ENCODE results near the gene SPI1.

The SPI1 gene

DNA sequence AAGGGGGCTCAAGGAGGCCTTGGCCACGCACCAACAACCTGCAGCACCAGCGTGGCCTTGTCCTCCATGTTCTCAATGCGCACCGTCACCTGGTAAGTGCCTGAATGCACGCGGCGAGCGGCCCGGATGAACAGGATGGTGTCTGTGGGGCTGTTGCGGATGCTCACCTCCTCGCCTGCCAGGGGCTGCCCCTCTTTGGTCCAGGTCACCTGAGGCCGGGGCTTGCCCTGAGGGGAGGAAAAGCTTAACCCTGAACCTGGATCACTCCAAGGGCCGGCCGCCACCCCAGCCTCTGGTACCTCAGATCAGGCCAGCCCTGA is 44.9 kb downstream of the SPI1 start:
- Histone ChIP-seq H3K36me3 (ENCODE audit: low read depth) (no peaks in the 10 kb centered on the region), H3K27me3 (ENCODE audit: insufficient read depth, poor library complexity, severe bottlenecking) (no peaks in the 10 kb centered on the region), H3K4me3 (ENCODE audit: severe bottlenecking) (no peak overlapping the region), H3K9me3 (ENCODE audit: severe bottlenecking) (no peaks in the 10 kb centered on the region), H3K4me1 (ENCODE audit: insufficient read depth, poor library complexity, severe bottlenecking) (no peaks in the 10 kb centered on the region), H3K27ac (ENCODE audit: poor library complexity, severe bottlenecking) (no peak overlapping the region)
- no peak for ATAC-seq (ENCODE audit: low read depth)
- no peak for DNase-seq (ENCODE audit: low spot score)
- TF ChIP-seq, protein P1, sequence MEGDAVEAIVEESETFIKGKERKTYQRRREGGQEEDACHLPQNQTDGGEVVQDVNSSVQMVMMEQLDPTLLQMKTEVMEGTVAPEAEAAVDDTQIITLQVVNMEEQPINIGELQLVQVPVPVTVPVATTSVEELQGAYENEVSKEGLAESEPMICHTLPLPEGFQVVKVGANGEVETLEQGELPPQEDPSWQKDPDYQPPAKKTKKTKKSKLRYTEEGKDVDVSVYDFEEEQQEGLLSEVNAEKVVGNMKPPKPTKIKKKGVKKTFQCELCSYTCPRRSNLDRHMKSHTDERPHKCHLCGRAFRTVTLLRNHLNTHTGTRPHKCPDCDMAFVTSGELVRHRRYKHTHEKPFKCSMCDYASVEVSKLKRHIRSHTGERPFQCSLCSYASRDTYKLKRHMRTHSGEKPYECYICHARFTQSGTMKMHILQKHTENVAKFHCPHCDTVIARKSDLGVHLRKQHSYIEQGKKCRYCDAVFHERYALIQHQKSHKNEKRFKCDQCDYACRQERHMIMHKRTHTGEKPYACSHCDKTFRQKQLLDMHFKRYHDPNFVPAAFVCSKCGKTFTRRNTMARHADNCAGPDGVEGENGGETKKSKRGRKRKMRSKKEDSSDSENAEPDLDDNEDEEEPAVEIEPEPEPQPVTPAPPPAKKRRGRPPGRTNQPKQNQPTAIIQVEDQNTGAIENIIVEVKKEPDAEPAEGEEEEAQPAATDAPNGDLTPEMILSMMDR (IDR thresholded peaks at IDR 0.05; ENCODE audit: poor library complexity, severe bottlenecking), result no peak

DNA sequence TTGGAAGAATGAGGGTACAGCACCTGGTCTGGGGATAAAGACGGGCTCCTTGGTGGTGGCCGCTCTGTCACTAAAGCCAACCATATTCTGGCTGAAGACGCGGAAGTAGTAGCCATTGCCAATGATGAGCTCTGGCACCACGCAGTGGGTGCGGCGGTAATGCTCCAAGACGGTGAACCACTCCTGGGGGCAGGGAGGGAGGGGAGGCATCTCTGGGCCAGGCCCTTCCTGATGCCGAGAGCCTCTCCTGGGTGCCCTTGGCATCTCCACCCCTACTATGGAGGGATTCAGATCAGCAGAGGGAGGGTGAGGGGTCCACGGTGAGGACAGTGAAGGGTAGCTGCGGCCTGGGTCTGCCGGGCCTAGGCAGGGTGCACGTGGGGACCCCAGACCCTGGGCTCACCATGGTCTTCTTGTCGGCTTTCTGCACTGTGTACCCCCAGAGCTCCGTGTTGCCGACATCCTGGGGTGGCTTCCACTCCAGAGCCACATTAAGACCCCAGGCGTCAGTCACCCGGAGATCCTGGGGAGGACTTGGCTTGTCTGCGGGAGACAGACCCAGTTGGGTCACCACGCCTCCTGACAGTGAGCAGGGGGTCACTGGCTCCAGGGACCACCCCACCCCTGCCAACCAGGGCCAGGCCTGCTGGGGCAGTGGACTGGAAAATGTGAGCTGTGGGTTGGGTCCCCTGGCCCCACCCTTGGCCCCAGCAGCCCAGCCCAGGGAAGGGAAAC is 45.4 kb downstream of the SPI1 start:
- no peaks in the 10 kb centered on the region for H3K27me3 ChIP-seq (ENCODE audit: insufficient read depth, poor library complexity, severe bottlenecking)
- no peak for ATAC-seq (ENCODE audit: low read depth)
- TF ChIP-seq, protein P1 (IDR thresholded peaks at IDR 0.05; ENCODE audit: poor library complexity, severe bottlenecking), result no peak

DNA sequence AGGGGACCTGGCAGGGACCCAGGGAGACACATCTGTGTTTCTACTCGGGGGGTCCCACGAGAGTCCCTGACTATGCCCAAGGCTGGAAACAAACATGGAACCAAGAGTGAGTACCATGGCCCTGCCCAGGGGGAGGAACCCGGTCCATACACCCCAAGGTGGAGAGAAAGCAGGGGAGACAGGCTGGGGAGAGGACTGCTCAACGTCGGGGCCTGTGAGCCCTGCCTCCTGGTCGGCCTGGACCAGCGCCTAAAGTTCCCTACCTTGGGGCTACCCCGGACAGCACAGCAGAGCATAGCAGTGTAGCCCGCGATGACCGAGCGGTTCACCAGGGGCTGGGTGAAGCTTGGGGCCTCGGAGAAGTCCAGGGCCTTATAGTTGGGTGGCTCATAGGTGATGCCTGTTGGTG is 46.0 kb downstream of the SPI1 start:
- Histone ChIP-seq H3K27ac (ENCODE audit: poor library complexity, severe bottlenecking) (no peak overlapping the region), H3K9me3 (ENCODE audit: severe bottlenecking) (no peaks in the 10 kb centered on the region), H3K4me1 (ENCODE audit: insufficient read depth, poor library complexity, severe bottlenecking) (no peaks in the 10 kb centered on the region), H3K27me3 (ENCODE audit: insufficient read depth, poor library complexity, severe bottlenecking) (no peaks in the 10 kb centered on the region), H3K36me3 (ENCODE audit: low read depth) (no peaks in the 10 kb centered on the region), H3K4me3 (ENCODE audit: severe bottlenecking) (no peak overlapping the region)
- no peak for ATAC-seq (ENCODE audit: low read depth)
- no peak for DNase-seq (ENCODE audit: low spot score)
- TF ChIP-seq, protein P1 (IDR thresholded peaks at IDR 0.05; ENCODE audit: poor library complexity, severe bottlenecking), result no peak

More for the DNA sequence above, 45.4 kb downstream of the SPI1 start:
- H3K4me3 ChIP-seq (ENCODE audit: severe bottlenecking), result no peak overlapping the region
- no peak for DNase-seq (ENCODE audit: low spot score)
- H3K36me3 ChIP-seq (ENCODE audit: low read depth), result no peaks in the 10 kb centered on the region
- H3K9me3 ChIP-seq (ENCODE audit: severe bottlenecking), result no peaks in the 10 kb centered on the region
- H3K27ac ChIP-seq (ENCODE audit: poor library complexity, severe bottlenecking), result no peak overlapping the region
- no peaks in the 10 kb centered on the region for H3K4me1 ChIP-seq (ENCODE audit: insufficient read depth, poor library complexity, severe bottlenecking)

GRCh38 chr11:47331454-47332302 is 46.7 kb downstream of the SPI1 start:
- Histone ChIP-seq H3K27ac (ENCODE audit: poor library complexity, severe bottlenecking) (no peak overlapping the region), H3K4me3 (ENCODE audit: severe bottlenecking) (no peak overlapping the region), H3K27me3 (ENCODE audit: insufficient read depth, poor library complexity, severe bottlenecking) (no peaks in the 10 kb centered on the region), H3K36me3 (ENCODE audit: low read depth) (no peaks in the 10 kb centered on the region), H3K9me3 (ENCODE audit: severe bottlenecking) (no peaks in the 10 kb centered on the region), H3K4me1 (ENCODE audit: insufficient read depth, poor library complexity, severe bottlenecking) (no peaks in the 10 kb centered on the region)
- DNase-seq (ENCODE audit: low spot score), result no peak
- ATAC-seq (ENCODE audit: low read depth), result no peak
- TF ChIP-seq, protein P1 (IDR thresholded peaks at IDR 0.05; ENCODE audit: poor library complexity, severe bottlenecking), result no peak

Data from RWPE2 (cell line).